KMS-11 (cell line): ENCODE measurements around the gene OR13H1.
"Not testable (repeated sequence)": the region's sequence is repeated elsewhere in the genome, so short reads cannot be mapped to it uniquely, and the experiment has no call there.

Source experiments
- H2AFZ ChIP-seq: fragments of 200-600 bp; sonication (generic); 2 replicates; pipeline ENCODE4 v1.6.1; 2016; ENCODE audit warnings: antibody characterized with exemption, mixed run types, low read depth
- H3K27ac ChIP-seq: fragments of 200-600 bp; sonication (generic); 2 replicates; pipeline ENCODE4 v1.6.1; 2016; ENCODE audit warnings: mild to moderate bottlenecking, mixed run types
- H3K27me3 ChIP-seq: fragments of 200-600 bp; sonication (generic); 2 replicates; pipeline ENCODE4 v1.6.1; 2017; ENCODE audit warnings: mild to moderate bottlenecking, low read depth, mixed run types, moderate library complexity; ENCODE audit not compliant: insufficient read depth
- H3K36me3 ChIP-seq: fragments of 200-600 bp; sonication (generic); 2 replicates; pipeline ENCODE4 v1.6.1; 2017; ENCODE audit warnings: mild to moderate bottlenecking, mixed run types; ENCODE audit not compliant: insufficient read depth
- H3K4me1 ChIP-seq: fragments of 200-600 bp; sonication (generic); 2 replicates; pipeline ENCODE4 v1.6.1; 2016; ENCODE audit warnings: mild to moderate bottlenecking, low read depth, mixed run types; ENCODE audit not compliant: poor library complexity, severe bottlenecking
- H3K4me2 ChIP-seq: fragments of 200-600 bp; sonication (generic); 2 replicates; pipeline ENCODE4 v1.7.0; 2016; ENCODE audit warnings: mild to moderate bottlenecking, mixed run types
- H3K4me3 ChIP-seq: fragments of 200-600 bp; sonication (generic); IDR thresholded peaks from 2 replicates; pipeline ENCODE4 v1.6.1; 2017; ENCODE audit warnings: low read depth, low read length, mixed read lengths; ENCODE audit not compliant: insufficient read depth
- H3K79me2 ChIP-seq: fragments of 200-600 bp; sonication (generic); 2 replicates; pipeline ENCODE4 v1.6.1; 2016; ENCODE audit warnings: low read depth, mixed run types; ENCODE audit not compliant: insufficient read depth
- H3K9ac ChIP-seq: fragments of 200-600 bp; sonication (generic); 2 replicates; pipeline ENCODE4 v1.6.1; 2016; ENCODE audit warnings: mild to moderate bottlenecking, mixed run types
- H4K20me1 ChIP-seq: fragments of 200-600 bp; sonication (generic); 2 replicates; pipeline ENCODE4 v1.6.1; 2016; ENCODE audit warnings: mild to moderate bottlenecking, mixed run types; ENCODE audit not compliant: insufficient read depth
- CTCF ChIP-seq: fragments of 200-600 bp; sonication (generic); conservative IDR thresholded peaks from 2 replicates; pipeline ENCODE4 v1.6.1; 2017; ENCODE audit warnings: low read depth, mild to moderate bottlenecking, antibody characterized with exemption, low read length, moderate library complexity, mixed read lengths

The OR13H1 gene

GRCh38 chrX:131543774-131544173 lies at the start of gene OR13H1:
Gene OR13H1, plus strand, starts transcription at chrX:131544074. Its CDS starts 0 bp downstream, at chrX:131544074.
- Histone ChIP-seq H3K27me3 (no peaks in the 10 kb centered on the region), H3K36me3 (no peaks in the 10 kb centered on the region), H4K20me1 (no peaks in the 10 kb centered on the region), H3K9ac (no peak within 1 kb of the TSS), H3K4me3 (no peak within 1 kb of the TSS), H3K4me2 (no peak within 1 kb of the TSS), H3K27ac (no peak within 1 kb of the TSS), H3K79me2 (no peaks in the 10 kb centered on the region), H2AFZ (no peak within 1 kb of the TSS), H3K4me1 (no peaks in the 10 kb centered on the region)
- TF ChIP-seq CTCF: no peak

GRCh38 chrX:131501556-131501955 lies 42.3 kb upstream of the OR13H1 start:
- not testable (repeated sequence) for H3K79me2 ChIP-seq, H4K20me1 ChIP-seq, H3K4me2 ChIP-seq, H3K27ac ChIP-seq, H3K9ac ChIP-seq, H3K27me3 ChIP-seq, H3K4me3 ChIP-seq, H3K36me3 ChIP-seq, H2AFZ ChIP-seq, H3K4me1 ChIP-seq

DNA sequence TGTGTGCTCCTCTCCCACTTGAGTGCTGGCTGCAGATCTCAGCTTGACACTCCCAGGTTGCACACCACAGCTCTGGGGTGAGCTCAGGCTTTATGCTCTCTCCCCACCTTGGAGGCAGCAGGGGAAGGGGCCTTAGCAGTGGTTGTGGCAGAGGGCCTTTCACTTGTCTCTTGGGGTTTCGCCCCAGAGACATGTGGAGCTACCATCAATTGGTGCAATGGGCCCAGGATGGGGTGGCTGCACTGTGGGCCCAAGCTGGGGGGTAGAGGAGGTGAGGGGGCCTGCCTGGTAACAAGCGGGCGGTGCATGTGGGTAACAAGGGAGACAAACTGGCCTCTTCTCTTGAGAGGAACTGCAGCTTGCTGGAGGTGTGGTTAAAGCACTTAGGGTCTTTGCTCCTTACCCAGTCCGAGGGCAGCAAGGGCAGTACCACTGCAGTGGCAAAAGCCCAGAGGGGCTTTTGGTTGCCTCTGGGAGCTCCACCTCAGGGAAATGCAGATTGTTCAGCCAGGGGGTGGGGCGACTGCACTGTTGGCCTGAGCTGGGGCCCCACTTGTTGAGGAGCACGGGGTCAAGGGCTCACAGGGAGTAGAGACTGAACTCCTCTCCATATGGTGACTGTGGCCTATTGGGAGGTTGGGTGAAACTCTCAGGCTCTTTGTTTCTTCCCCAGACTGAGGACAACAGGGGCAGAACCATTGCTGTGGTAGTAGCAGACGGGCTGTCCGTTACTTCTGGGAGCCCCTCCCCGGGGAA lies 30.5 kb upstream of the OR13H1 start:
- no peak overlapping the region for H3K27ac ChIP-seq
- TF ChIP-seq CTCF: no peak
- H3K4me3 ChIP-seq: no peak overlapping the region
- H3K9ac ChIP-seq: no peak overlapping the region
- H3K4me2 ChIP-seq: no peak overlapping the region
- H3K4me1 ChIP-seq: no peaks in the 10 kb centered on the region
- H4K20me1 ChIP-seq: no peaks in the 10 kb centered on the region
- no peaks in the 10 kb centered on the region for H3K36me3 ChIP-seq
- no peaks in the 10 kb centered on the region for H3K79me2 ChIP-seq
- H3K27me3 ChIP-seq: no peaks in the 10 kb centered on the region
- H2AFZ ChIP-seq: no peak overlapping the region

- no peaks in the 10 kb centered on the region for H4K20me1 ChIP-seq
- no peaks in the 10 kb centered on the region for H3K36me3 ChIP-seq
- H3K27me3 ChIP-seq: no peaks in the 10 kb centered on the region
- H3K9ac ChIP-seq: no peak overlapping the region
- H3K4me2 ChIP-seq: no peak overlapping the region
- H3K79me2 ChIP-seq: no peaks in the 10 kb centered on the region
- no peak for TF ChIP-seq CTCF
- H3K4me3 ChIP-seq: no peak overlapping the region
- H2AFZ ChIP-seq: no peak overlapping the region
- H3K27ac ChIP-seq: no peak overlapping the region
- no peaks in the 10 kb centered on the region for H3K4me1 ChIP-seq
Observed at GRCh38 chrX:131521824-131522223, 22.1 kb upstream of the OR13H1 start.

- no peaks in the 10 kb centered on the region for H3K27me3 ChIP-seq
- no peaks in the 10 kb centered on the region for H3K4me1 ChIP-seq
- no peaks in the 10 kb centered on the region for H4K20me1 ChIP-seq
- no peak for TF ChIP-seq CTCF
- H3K36me3 ChIP-seq: no peaks in the 10 kb centered on the region
- no peak overlapping the region for H2AFZ ChIP-seq
- H3K27ac ChIP-seq: no peak overlapping the region
- H3K79me2 ChIP-seq: no peaks in the 10 kb centered on the region
- H3K4me2 ChIP-seq: no peak overlapping the region
- H3K9ac ChIP-seq: no peak overlapping the region
- H3K4me3 ChIP-seq: no peak overlapping the region
Observed at GRCh38 chrX:131544218-131544617, 344 bp downstream of the OR13H1 start.
